CD4-positive, alpha-beta T cell treated with Interleukin-10 for 1 hour (primary cell): ENCODE results near the gene IGDCC3.

Experiments
- DNase-seq: peaks from one replicate; pipeline ENCODE4 v3.0.0-alpha.2; 2020

IGDCC3 gene

GRCh38 chr15:65338823-65339222, 39.0 kb downstream of the IGDCC3 start:
- no peak for DNase-seq

GRCh38 chr15:65338366-65338765, 39.4 kb downstream of the IGDCC3 start:
- no peak for DNase-seq

- DNase-seq: no peak
Measured at GRCh38 chr15:65337436-65338070, 40.2 kb downstream of the IGDCC3 start.

- no peak for DNase-seq
Measured at GRCh38 chr15:65336493-65337435, 41.0 kb downstream of the IGDCC3 start.

GRCh38 chr15:65335278-65336055, 42.3 kb downstream of the IGDCC3 start:
- DNase-seq: no peak

- no peak for DNase-seq
Measured at GRCh38 chr15:65334586-65335231, 43.1 kb downstream of the IGDCC3 start.

GRCh38 chr15:65333856-65334255, 43.9 kb downstream of the IGDCC3 start:
- no peak for DNase-seq

- DNase-seq: no peak
Measured at GRCh38 chr15:65333148-65333820, 44.5 kb downstream of the IGDCC3 start.

- no peak for DNase-seq
Measured at GRCh38 chr15:65332391-65333147, 45.2 kb downstream of the IGDCC3 start.

- no peak for DNase-seq
Measured at GRCh38 chr15:65331811-65332210, 46.0 kb downstream of the IGDCC3 start.

GRCh38 chr15:65330934-65331645, 46.7 kb downstream of the IGDCC3 start:
- DNase-seq: no peak

- no peak for DNase-seq
Measured at GRCh38 chr15:65329984-65330735, 47.6 kb downstream of the IGDCC3 start.

- DNase-seq: no peak
Measured at GRCh38 chr15:65329288-65329983, 48.4 kb downstream of the IGDCC3 start.

GRCh38 chr15:65328506-65329287, 49.1 kb downstream of the IGDCC3 start:
- DNase-seq: no peak

GRCh38 chr15:65327651-65328393, 50.0 kb downstream of the IGDCC3 start:
- DNase-seq: no peak

GRCh38 chr15:65326818-65327217, 51.0 kb downstream of the IGDCC3 start:
- no peak for DNase-seq

- DNase-seq: no peak
Measured at GRCh38 chr15:65326117-65326526, 51.7 kb downstream of the IGDCC3 start.

- DNase-seq: no peak
Measured at GRCh38 chr15:65323071-65323511, 54.7 kb downstream of the IGDCC3 start.
